HCT116 (cell line): ENCODE data around the gene IQCK. TPM values are rescaled to one million over a fixed set of nuclear protein-coding genes. Genes with fewer than 3 reads are reported as not detected.

ENCODE experiments used
- ATAC-seq: fragments of 200-7000 bp; cut with Tn5 transposase; 2 replicates; pipeline ENCODE4 v1.9.1; 2020; ENCODE audit warnings: mild to moderate bottlenecking, moderate library complexity
- BruUV-seq: library from RNA; stranded (reverse); fragments of 400-500 nt; replicated peaks from 2 replicates; lab custom pipeline; 2021; lab: Mats Ljungman, UMichigan
- CTCF ChIA-PET: fragments of 300-600 bp; sonication (Branson Sonifier 250); formaldehyde crosslinking; loops from one replicate; lab custom pipeline; 2021; ENCODE audit warnings: antibody characterized with exemption; lab: Charles Lee
- POLR2A ChIA-PET: fragments of 300-600, 350-600 bp; sonication (Branson Sonifier 250); formaldehyde crosslinking; loops from one replicate; lab custom pipeline; 2021; ENCODE audit warnings: antibody characterized with exemption; lab: Charles Lee
- RAD21 ChIA-PET, 2 experiments: fragments of 300-600 bp; sonication (Branson Sonifier 250); formaldehyde crosslinking; loops; one replicate each; lab custom pipeline; 2023; ENCODE audit warnings: low total read pairs in 2 of 2; ENCODE audit not compliant: uncharacterized antibody in 2 of 2, unreplicated experiment in 2 of 2, low non-redundant PET in 1 of 2; lab: Charles Lee
- DNase-seq: peaks from one replicate; pipeline ENCODE4 v3.0.0-alpha.2; 2010; ENCODE audit warnings: low read depth, low spot score
- H2AFZ ChIP-seq: fragments of 200-600 bp; shearing (Covaris generic), sonication (generic); 2 replicates; pipeline ENCODE4 v1.6.1; 2017; ENCODE audit warnings: low read depth, mixed run types, mixed read lengths, antibody characterized with exemption, low read length; ENCODE audit not compliant: poor library complexity, severe bottlenecking
- H3K27ac ChIP-seq: 2 replicates; pipeline ENCODE4 v1.5.1; 2012; ENCODE audit warnings: low read depth, low read length
- H3K27me3 ChIP-seq: fragments of 200-600 bp; sonication (generic); 2 replicates; pipeline ENCODE4 v1.6.1; 2016; ENCODE audit warnings: mixed run types, low read length, mixed read lengths; ENCODE audit not compliant: insufficient read depth
- H3K36me3 ChIP-seq, 2 experiments: fragments of 200-500 bp in 1 of 2; fragments of 200-600 bp in 1 of 2; sonication (Bioruptor generic) in 1 of 2; sonication (generic) in 1 of 2; 2 replicates each; pipeline versions ENCODE4 v1.5.1 to v1.6.1; 2014 to 2016; ENCODE audit warnings: low read length in 2 of 2, inconsistent platforms in 1 of 2, mixed read lengths in 1 of 2, mixed run types in 1 of 2; ENCODE audit not compliant: insufficient read depth in 2 of 2, control insufficient read depth in 1 of 2
- H3K4me1 ChIP-seq, 2 experiments: fragments of 200-600 bp in 1 of 2; sonication (generic) in 1 of 2; 2 replicates each; pipeline versions ENCODE4 v1.5.1 to v1.6.1; 2012 to 2017; ENCODE audit warnings: low read length in 2 of 2, inconsistent platforms in 1 of 2, mild to moderate bottlenecking in 1 of 2, mixed read lengths in 1 of 2, mixed run types in 1 of 2, moderate library complexity in 1 of 2; ENCODE audit not compliant: insufficient read depth in 2 of 2, control insufficient read depth in 1 of 2
- H3K4me2 ChIP-seq: fragments of 200-600 bp; sonication (generic); 2 replicates; pipeline ENCODE4 v1.6.1; 2017; ENCODE audit warnings: mixed run types, low read length, mixed read lengths
- H3K4me3 ChIP-seq, 2 experiments: fragments of 200-600 bp in 1 of 2; sonication (generic) in 1 of 2; replicated peaks in 1 of 2; 2 replicates each; pipeline ENCODE4 v1.5.1; 2011 to 2016; ENCODE audit warnings: low read length in 2 of 2, control low read depth in 1 of 2, low read depth in 1 of 2, mild to moderate bottlenecking in 1 of 2, mixed read lengths in 1 of 2, mixed run types in 1 of 2
- H3K79me2 ChIP-seq: fragments of 200-600 bp; sonication (generic); 2 replicates; pipeline ENCODE4 v1.6.1; 2017; ENCODE audit warnings: mild to moderate bottlenecking, mixed run types, low read length, moderate library complexity, mixed read lengths; ENCODE audit not compliant: insufficient read depth
- H3K9ac ChIP-seq: fragments of 200-600 bp; sonication (generic); 2 replicates; pipeline ENCODE4 v1.6.1; 2016; ENCODE audit warnings: low read length, mixed read lengths
- H3K9me2 ChIP-seq: fragments of 200-600 bp; sonication (generic), shearing (Covaris generic); 2 replicates; pipeline ENCODE4 v1.6.1; 2017; ENCODE audit warnings: mixed run types, mild to moderate bottlenecking, moderate library complexity; ENCODE audit not compliant: insufficient read depth
- H3K9me3 ChIP-seq, 2 experiments: fragments of 200-500 bp in 1 of 2; fragments of 200-600 bp in 1 of 2; sonication (Bioruptor generic) in 1 of 2; sonication (generic) in 1 of 2; 2 replicates each; pipeline ENCODE4 v1.6.1; 2014 to 2017; ENCODE audit warnings: low read length in 2 of 2, mixed read lengths in 2 of 2, inconsistent platforms in 1 of 2, low read depth in 1 of 2, mild to moderate bottlenecking in 1 of 2, mixed run types in 1 of 2, moderate library complexity in 1 of 2; ENCODE audit not compliant: control insufficient read depth in 1 of 2, insufficient read depth in 1 of 2
- H4K20me1 ChIP-seq: fragments of 200-600 bp; sonication (generic), shearing (Covaris generic); 2 replicates; pipeline ENCODE4 v1.6.1; 2017; ENCODE audit warnings: mixed run types, mild to moderate bottlenecking, moderate library complexity; ENCODE audit not compliant: insufficient read depth
- CBX3 ChIP-seq: IDR thresholded peaks from 2 replicates; pipeline ENCODE4 v1.6.1; 2012; ENCODE audit warnings: low read depth
- CEBPB ChIP-seq: IDR thresholded peaks from 2 replicates; pipeline ENCODE4 v1.6.1; 2012; ENCODE audit warnings: low read depth
- ELF1 ChIP-seq: IDR thresholded peaks from 2 replicates; pipeline ENCODE4 v1.6.1; 2012; ENCODE audit warnings: low read depth, borderline replicate concordance
- EZH2 ChIP-seq: fragments of 200-600 bp; sonication (generic); IDR thresholded peaks from 2 replicates; pipeline ENCODE4 v1.6.1; 2017; ENCODE audit warnings: antibody characterized with exemption, mixed run types
- JUND ChIP-seq: IDR thresholded peaks from 2 replicates; pipeline ENCODE4 v1.6.1; 2012
- POLR2AphosphoS5 ChIP-seq: IDR thresholded peaks from 2 replicates; pipeline ENCODE4 v1.6.1; 2011; ENCODE audit warnings: mild to moderate bottlenecking, low read depth, low read length, moderate library complexity
- RAD21 ChIP-seq: IDR thresholded peaks from 2 replicates; pipeline ENCODE4 v1.6.1; 2012; ENCODE audit warnings: low read depth, mild to moderate bottlenecking
- SIN3A ChIP-seq: IDR thresholded peaks from 2 replicates; pipeline ENCODE4 v1.6.1; 2012; ENCODE audit warnings: low read depth
- SP1 ChIP-seq: IDR thresholded peaks from 2 replicates; pipeline ENCODE4 v1.6.1; 2012; ENCODE audit warnings: low read depth
- YY1 ChIP-seq: IDR thresholded peaks from 2 replicates; pipeline ENCODE4 v1.6.1; 2011; ENCODE audit warnings: low read length, low read depth, moderate library complexity, mild to moderate bottlenecking; ENCODE audit not compliant: insufficient replicate concordance; ENCODE audit errors: extremely low read depth
- ZFX ChIP-seq: fragments of 450-650 bp; IDR thresholded peaks from 2 replicates; pipeline ENCODE4 v1.6.1; 2017
- intact Hi-C: fragments of 100-400 bp; cut with micrococcal nuclease; formaldehyde crosslinking; loops from 2 replicates; pipeline ENCODE4 v1.10.0; 2022
- total RNA-seq: library from RNA; stranded (reverse); gene quantifications from one replicate; pipeline ENCODE4 v1.2.1, GENCODE V29; 2021; ENCODE audit not compliant: unreplicated experiment
- TF ChIP-seq, protein P1 (sequence below), 3 experiments: fragments of 200-600 bp in 1 of 3; sonication (generic) in 1 of 3; IDR thresholded peaks in 2 of 3; conservative IDR thresholded peaks in 1 of 3; 2 replicates each; pipeline ENCODE4 v1.5.1; 2012 to 2017; ENCODE audit warnings: low read depth in 2 of 3, low read length in 2 of 3, antibody characterized with exemption in 1 of 3, borderline replicate concordance in 1 of 3, control low read depth in 1 of 3, mild to moderate bottlenecking in 1 of 3, mixed read lengths in 1 of 3, mixed run types in 1 of 3, moderate library complexity in 1 of 3; ENCODE audit not compliant: insufficient read depth in 1 of 3
- TF ChIP-seq, protein P2 (sequence below): IDR thresholded peaks from 2 replicates; pipeline ENCODE4 v1.6.1; 2012

The IQCK gene
- total RNA-seq, 1 experiment from 2014 or later: 11.8 TPM

DNA sequence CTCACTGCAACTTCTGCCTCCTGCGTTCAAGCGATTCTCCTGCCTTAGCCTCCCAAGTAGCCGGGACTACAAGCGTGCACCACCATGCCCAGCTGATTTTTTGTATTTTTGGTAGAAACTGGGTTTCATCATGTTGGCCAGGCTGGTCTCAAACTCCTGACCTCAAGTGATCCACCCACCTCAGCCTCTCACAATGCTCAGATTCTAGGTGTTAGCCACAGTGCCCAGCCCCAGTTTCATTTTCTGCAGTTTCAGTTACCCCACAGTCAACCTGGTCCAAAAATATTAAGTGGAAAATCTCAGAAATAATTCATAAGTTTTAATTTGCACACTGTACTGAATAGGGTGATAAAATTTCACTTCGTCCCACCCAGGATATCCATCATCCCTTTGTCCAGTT is 28.7 kb upstream of the IQCK start:
- RAD21 ChIA-PET: no interaction called here
- POLR2A ChIA-PET: no interaction called here
- Histone ChIP-seq H3K27ac (no peak overlapping the region), H2AFZ (no peak overlapping the region), H3K4me1 (peaks cover 0 to 4% of the 10 kb centered on the region in 2 experiments; a peak in 2 of 4 replicates), H3K36me3 (no peaks in the 10 kb centered on the region; a peak in 1 of 4 replicates), H3K4me3 (no peak overlapping the region), H4K20me1 (no peaks in the 10 kb centered on the region), H3K79me2 (no peaks in the 10 kb centered on the region), H3K9ac (no peak overlapping the region), H3K9me3 (no peaks in the 10 kb centered on the region), H3K27me3 (no peaks in the 10 kb centered on the region), H3K9me2 (no peaks in the 10 kb centered on the region), H3K4me2 (no peak overlapping the region)
- CTCF ChIA-PET: no interaction called here
- no peak for DNase-seq
- intact Hi-C loops: no loop called here
- no peak for ATAC-seq
- TF ChIP-seq JUND (no peak), RAD21 (no peak), POLR2AphosphoS5 (no peak), SIN3A (no peak), SP1 (no peak), ZFX (no peak)
- TF ChIP-seq, protein P1, sequence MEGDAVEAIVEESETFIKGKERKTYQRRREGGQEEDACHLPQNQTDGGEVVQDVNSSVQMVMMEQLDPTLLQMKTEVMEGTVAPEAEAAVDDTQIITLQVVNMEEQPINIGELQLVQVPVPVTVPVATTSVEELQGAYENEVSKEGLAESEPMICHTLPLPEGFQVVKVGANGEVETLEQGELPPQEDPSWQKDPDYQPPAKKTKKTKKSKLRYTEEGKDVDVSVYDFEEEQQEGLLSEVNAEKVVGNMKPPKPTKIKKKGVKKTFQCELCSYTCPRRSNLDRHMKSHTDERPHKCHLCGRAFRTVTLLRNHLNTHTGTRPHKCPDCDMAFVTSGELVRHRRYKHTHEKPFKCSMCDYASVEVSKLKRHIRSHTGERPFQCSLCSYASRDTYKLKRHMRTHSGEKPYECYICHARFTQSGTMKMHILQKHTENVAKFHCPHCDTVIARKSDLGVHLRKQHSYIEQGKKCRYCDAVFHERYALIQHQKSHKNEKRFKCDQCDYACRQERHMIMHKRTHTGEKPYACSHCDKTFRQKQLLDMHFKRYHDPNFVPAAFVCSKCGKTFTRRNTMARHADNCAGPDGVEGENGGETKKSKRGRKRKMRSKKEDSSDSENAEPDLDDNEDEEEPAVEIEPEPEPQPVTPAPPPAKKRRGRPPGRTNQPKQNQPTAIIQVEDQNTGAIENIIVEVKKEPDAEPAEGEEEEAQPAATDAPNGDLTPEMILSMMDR (IDR thresholded peaks at IDR 0.05 in 2 of 3, conservative IDR thresholded peaks at IDR 0.05 in 1 of 3; ENCODE audit: borderline replicate concordance in 1 of 3, insufficient read depth in 1 of 3, low read depth in 2 of 3, low read length in 2 of 3): no peak
- no TSS peak for BruUV-seq

DNA sequence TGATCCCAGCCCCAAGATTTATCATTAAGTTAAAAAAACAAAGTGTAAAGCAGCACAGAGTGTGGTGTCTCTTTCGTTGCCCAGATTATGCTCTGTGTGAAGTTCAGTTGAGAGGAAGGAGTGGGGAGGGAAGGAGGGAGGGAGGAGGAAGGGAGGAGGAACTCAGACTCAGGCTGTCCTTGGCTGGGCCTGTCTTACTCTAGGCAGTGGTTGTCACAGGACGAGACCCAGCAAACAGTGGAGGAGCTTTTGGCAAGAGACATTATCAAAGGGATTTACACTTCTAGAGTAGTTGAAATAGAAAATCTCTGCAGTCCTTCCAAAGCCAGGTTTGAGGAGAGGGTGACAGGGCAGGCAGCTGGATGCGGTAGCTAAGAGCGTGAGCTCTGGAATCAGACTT is 27.9 kb upstream of the IQCK start:
- no peak for ATAC-seq
- H3K9ac ChIP-seq: no peak overlapping the region
- H3K36me3 ChIP-seq: no peaks in the 10 kb centered on the region
- peaks cover 0 to 4% of the 10 kb centered on the region in 2 experiments; a peak in 2 of 4 replicates for H3K4me1 ChIP-seq
- ChIA-PET CTCF (no interaction called here), POLR2A (no interaction called here), RAD21 (no interaction called here)
- no peaks in the 10 kb centered on the region for H3K79me2 ChIP-seq
- no TSS peak for BruUV-seq
- no peaks in the 10 kb centered on the region for H3K9me2 ChIP-seq
- no peak overlapping the region for H2AFZ ChIP-seq
- intact Hi-C loops: no loop called here
- DNase-seq: no peak
- H3K9me3 ChIP-seq: no peaks in the 10 kb centered on the region
- H3K27me3 ChIP-seq: no peaks in the 10 kb centered on the region
- H3K4me3 ChIP-seq: no peak overlapping the region
- H4K20me1 ChIP-seq: no peaks in the 10 kb centered on the region
- TF ChIP-seq ZFX: no peak
- no peak for TF ChIP-seq EZH2
- TF ChIP-seq, protein P2, sequence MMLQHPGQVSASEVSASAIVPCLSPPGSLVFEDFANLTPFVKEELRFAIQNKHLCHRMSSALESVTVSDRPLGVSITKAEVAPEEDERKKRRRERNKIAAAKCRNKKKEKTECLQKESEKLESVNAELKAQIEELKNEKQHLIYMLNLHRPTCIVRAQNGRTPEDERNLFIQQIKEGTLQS: no peak
- no peak for TF ChIP-seq RAD21
- no peak for TF ChIP-seq CBX3
- no peak for TF ChIP-seq YY1
- TF ChIP-seq ELF1: no peak
- no peak for TF ChIP-seq CEBPB
- TF ChIP-seq, all 23 proteins: peak for 0
- Histone ChIP-seq H3K4me2 (no peak overlapping the region), H3K27ac (no peak overlapping the region)
